Neural cell (in vitro differentiated cells): ENCODE measurements around the gene ARL5A.

Experiments
- EP300 ChIP-seq: fragments of 450-650 bp; conservative IDR thresholded peaks from 2 replicates; pipeline ENCODE4 v1.6.1; 2014; ENCODE audit warnings: antibody characterized with exemption, mild to moderate bottlenecking, moderate library complexity; ENCODE audit not compliant: poor library complexity, severe bottlenecking
- POLR2AphosphoS5 ChIP-seq: IDR thresholded peaks from 2 replicates; pipeline ENCODE4 v1.6.1; 2012
- SMC3 ChIP-seq: fragments of 450-650 bp; conservative IDR thresholded peaks from 2 replicates; pipeline ENCODE4 v1.6.1; 2014; ENCODE audit warnings: antibody characterized with exemption, mild to moderate bottlenecking, moderate library complexity; ENCODE audit not compliant: poor library complexity
- TF ChIP-seq, protein P1 (sequence below): fragments of 450-650 bp; IDR thresholded peaks from 2 replicates; pipeline ENCODE4 v1.5.1; 2014; ENCODE audit warnings: antibody characterized with exemption, mild to moderate bottlenecking, moderate library complexity; ENCODE audit not compliant: poor library complexity, severe bottlenecking

DNA sequence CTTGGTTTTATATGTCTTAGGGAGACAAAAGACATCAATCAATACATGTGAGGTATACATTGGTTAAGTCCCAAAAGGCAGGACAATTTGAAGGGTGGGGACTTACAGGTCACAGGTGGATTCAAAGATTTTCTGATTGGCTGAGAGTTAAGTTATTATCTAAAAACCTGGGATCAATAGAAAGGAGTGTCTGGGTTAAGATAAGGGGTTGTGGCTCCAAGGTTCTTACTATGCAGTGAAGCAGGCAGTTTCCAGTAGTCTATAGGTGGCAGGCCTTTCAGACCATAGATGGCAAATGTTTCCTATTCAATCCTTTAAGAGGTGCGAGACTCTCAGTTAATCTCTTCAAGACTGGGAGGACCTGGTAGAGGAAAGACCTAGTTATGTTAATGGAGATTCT is 51.9 kb downstream of the ARL5A start:
- TF ChIP-seq SMC3 (no peak), POLR2AphosphoS5 (no peak), EP300 (no peak)
- TF ChIP-seq, protein P1, sequence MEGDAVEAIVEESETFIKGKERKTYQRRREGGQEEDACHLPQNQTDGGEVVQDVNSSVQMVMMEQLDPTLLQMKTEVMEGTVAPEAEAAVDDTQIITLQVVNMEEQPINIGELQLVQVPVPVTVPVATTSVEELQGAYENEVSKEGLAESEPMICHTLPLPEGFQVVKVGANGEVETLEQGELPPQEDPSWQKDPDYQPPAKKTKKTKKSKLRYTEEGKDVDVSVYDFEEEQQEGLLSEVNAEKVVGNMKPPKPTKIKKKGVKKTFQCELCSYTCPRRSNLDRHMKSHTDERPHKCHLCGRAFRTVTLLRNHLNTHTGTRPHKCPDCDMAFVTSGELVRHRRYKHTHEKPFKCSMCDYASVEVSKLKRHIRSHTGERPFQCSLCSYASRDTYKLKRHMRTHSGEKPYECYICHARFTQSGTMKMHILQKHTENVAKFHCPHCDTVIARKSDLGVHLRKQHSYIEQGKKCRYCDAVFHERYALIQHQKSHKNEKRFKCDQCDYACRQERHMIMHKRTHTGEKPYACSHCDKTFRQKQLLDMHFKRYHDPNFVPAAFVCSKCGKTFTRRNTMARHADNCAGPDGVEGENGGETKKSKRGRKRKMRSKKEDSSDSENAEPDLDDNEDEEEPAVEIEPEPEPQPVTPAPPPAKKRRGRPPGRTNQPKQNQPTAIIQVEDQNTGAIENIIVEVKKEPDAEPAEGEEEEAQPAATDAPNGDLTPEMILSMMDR: no peak
